IMR-90 (cell line): ENCODE results near the gene WDR45B. TPM values are rescaled to one million over a fixed set of nuclear protein-coding genes. Genes with fewer than 3 reads are reported as not detected.

ENCODE experiments used
- ATAC-seq: fragments of 200-7000 bp; cut with Tn5 transposase; 2 replicates; pipeline ENCODE4 v1.9.1; 2020; ENCODE audit warnings: low read depth, mild to moderate bottlenecking, moderate library complexity
- BruUV-seq: library from RNA; stranded (reverse); fragments of 400-500 nt; replicated peaks from 2 replicates; lab custom pipeline; 2021; lab: Mats Ljungman, UMichigan
- CTCF ChIA-PET: fragments of 300-600 bp; formaldehyde crosslinking; extraction: SDS; loops from one replicate; lab custom pipeline; 2021; ENCODE audit warnings: antibody characterized with exemption; lab: Yijun Ruan, JAX
- POLR2A ChIA-PET: fragments of 300-600 bp; sonication (Branson Sonifier 250); formaldehyde crosslinking; loops from one replicate; lab custom pipeline; 2022; ENCODE audit warnings: antibody characterized with exemption; ENCODE audit not compliant: unreplicated experiment; lab: Charles Lee
- DNase-seq: peaks from one replicate; pipeline ENCODE4 v3.0.0; 2013
- H2AFZ ChIP-seq: replicated peaks from 2 replicates; pipeline ENCODE3; 2013; ENCODE audit warnings: low read length, mild to moderate bottlenecking; ENCODE audit not compliant: poor library complexity
- H2AK5ac ChIP-seq: 2 replicates; pipeline ENCODE4 v1.6.1; 2013; ENCODE audit warnings: low read depth, low read length, inconsistent platforms
- H2AK9ac ChIP-seq: replicated peaks from 2 replicates; pipeline ENCODE3; 2013; ENCODE audit warnings: mild to moderate bottlenecking, low read depth, low read length, moderate library complexity; ENCODE audit not compliant: poor library complexity
- H2BK120ac ChIP-seq: 2 replicates; pipeline ENCODE4 v1.6.1; 2013; ENCODE audit warnings: low read depth, low read length, inconsistent platforms
- H2BK15ac ChIP-seq: 3 replicates; pipeline ENCODE4 v1.6.1; 2013; ENCODE audit warnings: low read depth, low read length, inconsistent platforms
- H2BK20ac ChIP-seq: 2 replicates; pipeline ENCODE4 v1.6.1; 2013; ENCODE audit warnings: low read depth, mild to moderate bottlenecking, inconsistent platforms, low read length, moderate library complexity
- H2BK5ac ChIP-seq: 2 replicates; pipeline ENCODE4 v1.6.1; 2013; ENCODE audit warnings: mild to moderate bottlenecking, low read depth, low read length, inconsistent platforms; ENCODE audit not compliant: poor library complexity, severe bottlenecking
- H3K14ac ChIP-seq: replicated peaks from 2 replicates; pipeline ENCODE4 v1.6.1; 2013; ENCODE audit warnings: low read depth, low read length, inconsistent platforms
- H3K18ac ChIP-seq: 2 replicates; pipeline ENCODE4 v1.6.1; 2013; ENCODE audit warnings: low read depth, low read length, control low read depth
- H3K23ac ChIP-seq: 2 replicates; pipeline ENCODE4 v1.6.1; 2013; ENCODE audit warnings: low read depth, low read length, inconsistent platforms
- H3K27ac ChIP-seq: 2 replicates; pipeline ENCODE4 v1.5.1; 2013; ENCODE audit warnings: mild to moderate bottlenecking, control low read depth, low read length; ENCODE audit not compliant: insufficient read depth
- H3K27me3 ChIP-seq: 2 replicates; pipeline ENCODE4 v1.6.1; 2013; ENCODE audit warnings: low read length; ENCODE audit not compliant: control insufficient read depth, insufficient read depth
- H3K36me3 ChIP-seq: 2 replicates; pipeline ENCODE4 v1.6.1; 2013; ENCODE audit warnings: low read length, mixed read lengths; ENCODE audit not compliant: control insufficient read depth, insufficient read depth
- H3K4ac ChIP-seq: 2 replicates; pipeline ENCODE4 v1.6.1; 2013; ENCODE audit warnings: low read depth, low read length, inconsistent platforms
- H3K4me1 ChIP-seq: 2 replicates; pipeline ENCODE4 v1.6.1; 2013; ENCODE audit warnings: low read length, mixed read lengths; ENCODE audit not compliant: control insufficient read depth, insufficient read depth
- H3K4me2 ChIP-seq: 2 replicates; pipeline ENCODE4 v1.6.1; 2013; ENCODE audit warnings: low read depth, mild to moderate bottlenecking, control low read depth, low read length, moderate library complexity
- H3K4me3 ChIP-seq: 2 replicates; pipeline ENCODE4 v1.5.1; 2013; ENCODE audit warnings: low read depth, mild to moderate bottlenecking, control low read depth, low read length, moderate library complexity; ENCODE audit not compliant: insufficient read depth
- H3K56ac ChIP-seq: 2 replicates; pipeline ENCODE4 v1.6.1; 2013; ENCODE audit warnings: low read length, inconsistent platforms; ENCODE audit not compliant: insufficient read depth; ENCODE audit errors: extremely low read depth
- H3K79me1 ChIP-seq, 2 experiments: 2 replicates each; pipeline ENCODE4 v1.6.1; 2013; ENCODE audit warnings: low read length in 2 of 2, inconsistent platforms in 1 of 2, low read depth in 1 of 2
- H3K9ac ChIP-seq: 2 replicates; pipeline ENCODE4 v1.6.1; 2013; ENCODE audit warnings: low read depth, low read length, control low read depth
- H3K9me1 ChIP-seq: 2 replicates; pipeline ENCODE4 v1.6.1; 2013; ENCODE audit warnings: low read length, inconsistent platforms; ENCODE audit not compliant: insufficient read depth
- H3K9me3 ChIP-seq: 2 replicates; pipeline ENCODE4 v1.6.1; 2013; ENCODE audit warnings: low read length; ENCODE audit not compliant: control insufficient read depth, insufficient read depth
- H4K20me1 ChIP-seq: 2 replicates; pipeline ENCODE4 v1.6.1; 2013; ENCODE audit warnings: low read length, inconsistent platforms; ENCODE audit not compliant: insufficient read depth
- H4K5ac ChIP-seq: 2 replicates; pipeline ENCODE4 v1.6.1; 2013; ENCODE audit warnings: mild to moderate bottlenecking, low read depth, low read length, control low read depth
- H4K8ac ChIP-seq, 2 experiments: 2 replicates each; pipeline ENCODE4 v1.6.1; 2013; ENCODE audit warnings: low read depth in 2 of 2, low read length in 2 of 2, control low read depth in 1 of 2, inconsistent platforms in 1 of 2
- H4K91ac ChIP-seq: 2 replicates; pipeline ENCODE4 v1.6.1; 2013; ENCODE audit warnings: low read depth, low read length, inconsistent platforms; ENCODE audit not compliant: insufficient read depth
- MAZ ChIP-seq: IDR thresholded peaks from 2 replicates; pipeline ENCODE4 v1.6.1; 2012; ENCODE audit warnings: low read depth, mild to moderate bottlenecking, low read length, improper control_type of control experiment, moderate library complexity, borderline replicate concordance
- MXI1 ChIP-seq: IDR thresholded peaks from 2 replicates; pipeline ENCODE4 v1.6.1; 2012; ENCODE audit warnings: low read depth, mild to moderate bottlenecking, low read length, moderate library complexity, borderline replicate concordance
- NFE2L2 ChIP-seq: fragments of 150-350 bp; IDR thresholded peaks from 2 replicates; pipeline ENCODE4 v1.6.1; 2016; ENCODE audit warnings: low read depth, mild to moderate bottlenecking, low read length
- RAD21 ChIP-seq: IDR thresholded peaks from 2 replicates; pipeline ENCODE4 v1.6.1; 2012; ENCODE audit warnings: low read length, improper control_type of control experiment
- RCOR1 ChIP-seq: IDR thresholded peaks from 2 replicates; pipeline ENCODE4 v1.6.1; 2012; ENCODE audit warnings: mild to moderate bottlenecking, low read length, improper control_type of control experiment; ENCODE audit not compliant: insufficient replicate concordance
- SMC3 ChIP-seq: fragments of 150-350 bp; IDR thresholded peaks from 2 replicates; pipeline ENCODE4 v1.6.1; 2016; ENCODE audit warnings: low read depth, mild to moderate bottlenecking, antibody characterized with exemption, low read length, moderate library complexity
- WGBS, 2 experiments: methylation state at CpG; one replicate each; pipeline versions ENCODE4 v1.1.5 to v1.1.7; 2013; ENCODE audit warnings: missing lambda C conversion rate in 2 of 2; ENCODE audit not compliant: insufficient read length in 1 of 2; ENCODE audit errors: extremely low coverage in 2 of 2; 5-methylcytosine and 5-hydroxymethylcytosine counted together
- dilution Hi-C: fragments of 300-500 bp; cut with HindIII; formaldehyde crosslinking; loops from one replicate; pipeline ENCODE4 v1.14.3; 2018; ENCODE audit warnings: low sequenced_read_pairs; ENCODE audit not compliant: unreplicated experiment
- in situ Hi-C: fragments of 300-500 bp; cut with MboI; formaldehyde crosslinking; loops from 3 replicates; pipeline ENCODE4 v1.14.3; 2019; ENCODE audit warnings: low sequenced_read_pairs, inconsistent platforms, mixed read lengths
- intact Hi-C: fragments of 100-400 bp; cut with micrococcal nuclease; formaldehyde crosslinking; loops from 2 replicates; pipeline ENCODE4 v1.10.0; 2022
- polyA plus RNA-seq, 3 experiments: library from polyadenylated mRNA; depleted of rRNA; stranded (reverse); fragments of >200 nt; gene quantifications; 2 replicates each; pipeline ENCODE4 v1.2.3, GENCODE V29; 2012; ENCODE audit warnings: low replicate concordance in 1 of 3
- total RNA-seq: library from RNA; depleted of rRNA; stranded (reverse); fragments of >200 nt; gene quantifications from 2 replicates; pipeline ENCODE4 v1.2.3, GENCODE V29; 2012

Gene WDR45B
- total and polyA plus RNA-seq, 2 of the 4 experiments (the other 2 are of a cell fraction), result 98.2 to 110 TPM

- POLR2A ChIA-PET, result no interaction called here
- ATAC-seq, result no peak
- no TSS peak for BruUV-seq
- no peak for TF ChIP-seq NFE2L2
- TF ChIP-seq MXI1, result no peak
- TF ChIP-seq RAD21, result no peak
- no peak for TF ChIP-seq SMC3
- TF ChIP-seq MAZ, result no peak
- TF ChIP-seq RCOR1, result no peak
- Histone ChIP-seq H3K36me3 (no peaks in the 10 kb centered on the region; the same call in 1 of the 2 replicates), H3K23ac (no peak overlapping the region), H3K79me1 (peaks cover 0 to 3% of the 10 kb centered on the region in 2 experiments; a peak in 1 of 4 replicates), H3K9me3 (no peaks in the 10 kb centered on the region), H3K18ac (no peak overlapping the region), H2BK20ac (no peak overlapping the region), H2BK5ac (no peak overlapping the region), H3K27ac (no peak overlapping the region), H2AK5ac (no peak overlapping the region), H3K14ac (no peak overlapping the region), H2AK9ac (no peak overlapping the region), H3K4me2 (no peak overlapping the region), H3K4me1 (no peaks in the 10 kb centered on the region; the same call in 1 of the 2 replicates), H2BK120ac (no peak overlapping the region), H4K91ac (no peak overlapping the region), H4K8ac (no peak overlapping the region), H4K5ac (no peak overlapping the region), H4K20me1 (peaks cover 3% of the 10 kb centered on the region; the same call in 1 of the 2 replicates), H3K56ac (no peak overlapping the region), H3K27me3 (no peaks in the 10 kb centered on the region), H2BK15ac (no peak overlapping the region), H3K4ac (no peak overlapping the region), H2AFZ (no peak overlapping the region), H3K9me1 (peaks cover 2% of the 10 kb centered on the region; the same call in 1 of the 2 replicates), H3K9ac (no peak overlapping the region), H3K4me3 (no peak overlapping the region)
- no peak for DNase-seq
- in situ Hi-C loops (no loop called here), dilution Hi-C loops (no loop called here), intact Hi-C loops (no loop called here)
- WGBS, 2 experiments, result 67% methylated on average over 7 of the region's 18 CpGs; no CpG with 5 or more reads in 1 of the 2 experiments
- CTCF ChIA-PET, result no interaction called here
Measured at GRCh38 chr17:82675476-82676245, 27.4 kb upstream of the WDR45B start.
